Measurements from ENCODE around the gene EPB41.
A peak's percentile ranks its signal among the peaks of the same experiment; 100 is the strongest.

EPB41 gene

DNA sequence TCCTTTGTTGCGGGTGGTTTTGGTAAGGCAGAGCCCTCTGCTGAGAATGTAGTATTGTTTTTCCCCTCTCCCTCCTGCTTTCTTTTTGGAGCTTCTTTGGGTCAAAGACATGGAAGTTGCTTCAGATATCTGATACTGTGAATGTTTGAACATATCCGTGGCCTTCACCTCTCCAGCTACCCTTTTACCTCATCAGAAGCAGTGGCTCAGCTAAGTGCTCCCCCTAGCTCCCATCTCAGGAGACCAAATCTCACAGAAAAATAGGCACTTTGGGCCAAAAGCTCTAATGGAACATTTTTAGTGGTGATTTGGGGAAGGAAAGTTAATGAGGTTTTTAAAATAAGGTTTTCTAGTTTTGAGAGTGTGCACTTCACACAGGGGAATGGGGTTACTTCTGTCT lies 203.0 kb downstream of the EPB41 start:
- TF ChIP-seq, protein P1, sequence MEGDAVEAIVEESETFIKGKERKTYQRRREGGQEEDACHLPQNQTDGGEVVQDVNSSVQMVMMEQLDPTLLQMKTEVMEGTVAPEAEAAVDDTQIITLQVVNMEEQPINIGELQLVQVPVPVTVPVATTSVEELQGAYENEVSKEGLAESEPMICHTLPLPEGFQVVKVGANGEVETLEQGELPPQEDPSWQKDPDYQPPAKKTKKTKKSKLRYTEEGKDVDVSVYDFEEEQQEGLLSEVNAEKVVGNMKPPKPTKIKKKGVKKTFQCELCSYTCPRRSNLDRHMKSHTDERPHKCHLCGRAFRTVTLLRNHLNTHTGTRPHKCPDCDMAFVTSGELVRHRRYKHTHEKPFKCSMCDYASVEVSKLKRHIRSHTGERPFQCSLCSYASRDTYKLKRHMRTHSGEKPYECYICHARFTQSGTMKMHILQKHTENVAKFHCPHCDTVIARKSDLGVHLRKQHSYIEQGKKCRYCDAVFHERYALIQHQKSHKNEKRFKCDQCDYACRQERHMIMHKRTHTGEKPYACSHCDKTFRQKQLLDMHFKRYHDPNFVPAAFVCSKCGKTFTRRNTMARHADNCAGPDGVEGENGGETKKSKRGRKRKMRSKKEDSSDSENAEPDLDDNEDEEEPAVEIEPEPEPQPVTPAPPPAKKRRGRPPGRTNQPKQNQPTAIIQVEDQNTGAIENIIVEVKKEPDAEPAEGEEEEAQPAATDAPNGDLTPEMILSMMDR (IDR thresholded peaks at IDR 0.05; ENCODE audit: borderline replicate concordance, control extremely low read depth, extremely low read depth, insufficient read depth, missing control alignments), result no peak

DNA sequence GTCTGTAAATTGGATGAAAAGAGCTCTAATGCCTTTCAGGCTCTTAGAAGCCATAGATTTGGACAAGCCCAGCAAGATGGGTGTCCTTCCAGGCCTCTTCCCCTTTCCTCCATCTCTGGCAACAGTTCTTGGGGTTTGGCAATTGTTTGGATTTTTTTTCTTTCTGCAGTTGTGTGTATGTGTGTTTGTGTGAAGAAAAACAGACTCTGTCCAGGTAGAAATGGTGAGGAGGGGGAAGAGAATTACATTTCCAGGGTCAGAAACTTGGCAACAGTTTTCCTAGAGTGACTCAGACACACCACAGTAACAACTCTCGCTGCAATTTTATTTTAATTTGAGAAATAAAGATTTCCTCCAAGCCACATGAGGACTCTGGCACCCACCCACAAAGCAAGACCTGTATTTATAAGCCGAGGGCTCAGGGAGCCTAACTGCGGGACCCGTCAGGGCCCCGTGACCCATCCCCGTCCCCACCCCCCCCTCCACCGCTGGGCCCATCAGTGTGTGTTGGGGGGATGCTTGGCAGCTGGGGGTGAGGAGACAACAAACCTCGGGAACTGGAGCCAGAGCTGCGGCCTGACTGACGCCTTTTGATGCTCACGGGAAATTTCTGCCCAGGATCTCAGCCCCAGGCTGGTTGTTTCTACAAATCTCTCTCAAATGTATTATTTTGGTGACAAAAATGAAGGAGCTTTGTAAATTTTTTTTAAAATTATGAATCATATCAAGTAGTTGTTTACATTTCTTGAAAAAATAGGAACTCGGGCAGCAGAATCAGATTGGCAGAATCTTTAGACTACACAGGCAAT lies 205.0 kb downstream of the EPB41 start:
- no peak for DNase-seq (ENCODE audit: low spot score)
- TF ChIP-seq, protein P1 (IDR thresholded peaks at IDR 0.05; ENCODE audit: borderline replicate concordance, control extremely low read depth, extremely low read depth, insufficient read depth, missing control alignments), result no peak
- in situ Hi-C loops (cut with MboI; ENCODE audit: low sequenced_read_pairs, unreplicated experiment), result no loop called here

More for the DNA sequence above, 203.0 kb downstream of the EPB41 start:
- no peak for DNase-seq (ENCODE audit: low spot score)
- in situ Hi-C loops (cut with MboI; ENCODE audit: low sequenced_read_pairs, unreplicated experiment), result no loop called here

DNA sequence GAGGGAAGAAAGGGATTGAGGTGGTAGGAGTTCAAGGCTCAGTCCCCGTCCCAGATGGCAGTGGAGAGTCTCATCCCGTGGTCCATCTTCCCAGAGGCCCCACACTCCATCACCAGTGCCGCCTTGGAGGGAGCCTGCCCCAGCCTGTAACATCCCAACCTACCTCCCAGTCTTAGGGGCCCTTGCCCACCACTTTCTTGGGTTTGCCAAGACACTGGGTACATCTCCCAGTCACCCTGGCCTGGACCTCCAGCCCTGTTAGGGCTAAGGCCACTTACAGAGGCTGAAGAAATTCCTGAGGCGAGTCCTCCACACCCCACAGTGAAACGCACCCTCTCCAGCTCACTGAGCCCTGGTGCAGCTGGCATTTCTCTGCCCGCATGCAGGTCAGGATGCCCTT lies 206.0 kb downstream of the EPB41 start:
- in situ Hi-C loops (cut with MboI; ENCODE audit: low sequenced_read_pairs, unreplicated experiment), result no loop called here
- TF ChIP-seq, protein P1 (IDR thresholded peaks at IDR 0.05; ENCODE audit: borderline replicate concordance, control extremely low read depth, extremely low read depth, insufficient read depth, missing control alignments), result no peak
- no peak for DNase-seq (ENCODE audit: low spot score)

DNA sequence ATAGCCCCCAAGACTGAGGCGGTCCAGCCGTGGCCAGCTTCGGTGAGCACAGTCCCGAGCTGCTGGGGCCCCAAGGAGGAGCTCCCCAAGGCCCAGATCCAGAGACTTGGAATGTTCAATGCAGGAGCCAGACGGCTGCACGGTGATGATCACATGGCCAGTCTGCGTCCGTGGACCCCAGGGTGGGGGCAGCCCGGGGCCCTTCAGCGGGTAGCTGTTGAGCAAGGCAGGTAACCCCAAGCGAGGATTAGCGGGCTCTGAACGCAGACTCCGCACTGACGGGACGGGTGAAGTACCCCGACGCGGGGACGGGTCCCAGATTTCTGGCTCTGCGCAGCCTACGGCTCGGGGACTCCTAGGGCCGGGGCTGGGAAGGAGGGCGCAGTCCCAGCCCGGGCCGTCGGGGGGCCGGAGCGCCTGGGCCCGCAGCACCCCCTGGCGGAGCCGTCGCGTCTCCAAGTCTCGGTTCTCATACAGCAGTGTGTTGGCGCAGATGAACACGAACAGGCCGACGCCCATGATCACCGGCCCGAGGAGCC lies 206.6 kb downstream of the EPB41 start:
- in situ Hi-C loops (cut with MboI; ENCODE audit: low sequenced_read_pairs, unreplicated experiment), result no loop called here
- TF ChIP-seq, protein P1 (IDR thresholded peaks at IDR 0.05; ENCODE audit: borderline replicate concordance, control extremely low read depth, extremely low read depth, insufficient read depth, missing control alignments), result peak; percentile 62
- DNase-seq (ENCODE audit: low spot score), result peak; percentile 84

DNA sequence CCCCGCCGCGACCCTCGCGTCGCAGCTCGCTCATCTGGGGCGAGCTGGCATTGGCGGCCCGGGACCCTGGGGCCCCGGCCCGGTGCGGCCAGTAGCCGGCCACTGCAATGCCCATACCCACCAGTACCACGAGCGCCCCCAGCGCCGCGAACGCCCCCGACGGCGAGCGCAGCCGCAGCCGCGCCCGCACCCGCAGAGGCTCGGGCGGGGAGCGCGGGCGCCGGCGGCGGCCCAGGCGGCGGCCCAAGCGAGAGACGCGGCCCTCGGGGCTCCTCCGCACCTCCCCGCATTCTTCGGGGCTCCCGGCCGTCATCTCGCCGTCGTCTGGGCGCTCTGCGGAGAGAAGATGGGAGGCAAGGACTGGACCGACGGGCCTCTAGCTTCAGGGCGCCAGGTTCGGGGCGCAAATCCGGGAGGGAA lies 207.2 kb downstream of the EPB41 start:
- TF ChIP-seq, protein P1 (IDR thresholded peaks at IDR 0.05; ENCODE audit: borderline replicate concordance, control extremely low read depth, extremely low read depth, insufficient read depth, missing control alignments), result no peak
- in situ Hi-C loops (cut with MboI; ENCODE audit: low sequenced_read_pairs, unreplicated experiment), result no loop called here
- DNase-seq (ENCODE audit: low spot score), result peak; percentile 45

DNA sequence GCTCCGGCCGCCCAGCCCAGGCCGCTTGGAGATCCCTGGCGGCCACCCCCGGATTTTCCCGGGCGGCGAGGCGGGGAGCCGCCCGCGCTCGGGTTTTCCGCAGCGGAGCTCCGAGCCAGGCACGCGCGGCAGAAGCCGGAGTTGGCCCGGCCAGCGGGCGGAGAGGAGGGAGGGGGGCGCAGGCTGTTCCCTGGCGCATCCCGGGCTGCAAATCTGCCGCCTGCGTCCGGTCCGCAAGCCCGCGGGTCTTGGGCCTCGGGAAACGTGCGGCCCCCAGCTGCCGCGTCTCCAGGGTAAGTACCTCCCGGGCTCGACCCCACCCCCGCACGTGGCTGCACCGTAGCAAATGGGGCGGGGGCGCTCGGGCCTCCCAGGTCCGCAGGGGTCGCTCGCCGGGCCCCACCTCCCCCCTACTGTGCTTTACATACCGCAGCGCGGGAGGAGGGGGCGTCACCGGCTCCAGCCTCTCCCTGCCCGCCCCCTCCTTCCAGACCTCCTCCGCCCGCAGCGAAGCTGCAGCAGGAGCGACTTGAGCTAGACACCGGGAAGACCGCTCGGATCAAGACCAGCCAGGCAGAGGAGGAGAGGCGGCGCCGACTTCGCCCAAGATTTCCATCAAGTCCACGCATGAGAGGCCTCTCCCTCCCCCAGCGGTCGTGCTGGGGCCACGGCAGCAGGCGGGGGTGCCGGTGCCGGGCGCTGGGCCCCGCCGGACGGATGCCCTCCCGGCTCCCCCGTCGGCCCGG lies 207.7 kb downstream of the EPB41 start:
- peak; percentile 48 for DNase-seq (ENCODE audit: low spot score)
- TF ChIP-seq, protein P1 (IDR thresholded peaks at IDR 0.05; ENCODE audit: borderline replicate concordance, control extremely low read depth, extremely low read depth, insufficient read depth, missing control alignments), result no peak
- in situ Hi-C loops (cut with MboI; ENCODE audit: low sequenced_read_pairs, unreplicated experiment), result no loop called here

Measured in GM13976 (cell line).